IPS-18c (cell line): ENCODE data around the gene SPATA31E1.

Experiments
- H3K4me3 ChIP-seq: 2 replicates; pipeline ENCODE4 v1.7.0; 2013; ENCODE audit warnings: low read depth, mild to moderate bottlenecking, low read length, moderate library complexity; ENCODE audit not compliant: insufficient read depth
- H3K9me3 ChIP-seq: one replicate; pipeline ENCODE4 v1.6.1; 2013; ENCODE audit warnings: mild to moderate bottlenecking, low read length, moderate library complexity; ENCODE audit not compliant: control insufficient read depth, insufficient read depth

The SPATA31E1 gene

DNA sequence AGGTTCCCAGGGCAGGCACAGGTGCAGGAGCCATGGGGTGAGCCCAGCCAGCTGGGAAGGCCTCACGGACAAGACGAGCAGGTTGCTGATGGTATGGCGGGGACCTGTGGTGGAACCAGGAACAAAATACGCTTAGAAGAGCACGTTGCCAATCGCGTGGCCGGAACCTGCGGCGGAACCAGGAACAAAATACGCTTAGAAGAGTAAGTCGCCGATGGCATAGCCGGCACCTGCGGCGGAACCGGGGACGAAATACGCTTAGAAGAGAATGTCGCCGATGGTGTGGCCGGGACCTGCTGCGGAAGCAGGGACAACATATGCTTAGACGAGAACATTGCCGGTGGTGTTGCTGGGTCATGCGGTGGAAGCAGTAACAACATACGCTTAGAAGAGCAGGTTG lies 23.5 kb upstream of the SPATA31E1 start:
- peaks cover 2% of the 10 kb centered on the region for H3K9me3 ChIP-seq
- no peak overlapping the region for H3K4me3 ChIP-seq

- no peak overlapping the region for H3K4me3 ChIP-seq
- H3K9me3 ChIP-seq, result peaks cover 2% of the 10 kb centered on the region
These were observed 22.9 kb upstream of the SPATA31E1 start for GRCh38 chr9:87859786-87860185.

- Histone ChIP-seq H3K4me3 (no peak overlapping the region), H3K9me3 (peaks cover 2% of the 10 kb centered on the region)
These were observed 21.3 kb upstream of the SPATA31E1 start for GRCh38 chr9:87861332-87861731.

GRCh38 chr9:87862536-87863268 lies 20.0 kb upstream of the SPATA31E1 start:
- peaks cover 2% of the 10 kb centered on the region for H3K9me3 ChIP-seq
- H3K4me3 ChIP-seq, result no peak overlapping the region

GRCh38 chr9:87863882-87864465 lies 18.7 kb upstream of the SPATA31E1 start:
- H3K4me3 ChIP-seq, result no peak overlapping the region
- no peaks in the 10 kb centered on the region for H3K9me3 ChIP-seq

GRCh38 chr9:87864915-87865314 lies 17.8 kb upstream of the SPATA31E1 start:
- Histone ChIP-seq H3K9me3 (no peaks in the 10 kb centered on the region), H3K4me3 (no peak overlapping the region)

DNA sequence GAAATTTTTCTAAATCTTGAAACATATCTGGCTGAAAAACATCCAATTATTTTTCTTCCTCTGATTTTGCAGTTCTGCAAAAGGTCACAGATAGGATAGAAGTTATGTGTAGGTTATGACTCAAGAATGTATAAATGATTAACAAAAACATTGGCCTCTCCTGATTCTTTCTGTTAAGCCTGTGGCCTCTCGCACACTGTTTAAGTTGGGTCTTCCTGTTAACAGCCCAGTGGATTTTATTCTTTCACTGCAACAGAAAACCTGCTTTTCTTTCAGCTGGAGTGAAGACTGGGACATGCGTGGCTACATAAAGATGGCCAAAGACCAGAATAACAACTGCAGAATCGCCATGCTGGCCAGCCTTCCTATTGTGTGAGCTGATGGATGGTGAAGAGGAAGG lies 17.1 kb upstream of the SPATA31E1 start:
- no peaks in the 10 kb centered on the region for H3K9me3 ChIP-seq
- H3K4me3 ChIP-seq, result no peak overlapping the region

DNA sequence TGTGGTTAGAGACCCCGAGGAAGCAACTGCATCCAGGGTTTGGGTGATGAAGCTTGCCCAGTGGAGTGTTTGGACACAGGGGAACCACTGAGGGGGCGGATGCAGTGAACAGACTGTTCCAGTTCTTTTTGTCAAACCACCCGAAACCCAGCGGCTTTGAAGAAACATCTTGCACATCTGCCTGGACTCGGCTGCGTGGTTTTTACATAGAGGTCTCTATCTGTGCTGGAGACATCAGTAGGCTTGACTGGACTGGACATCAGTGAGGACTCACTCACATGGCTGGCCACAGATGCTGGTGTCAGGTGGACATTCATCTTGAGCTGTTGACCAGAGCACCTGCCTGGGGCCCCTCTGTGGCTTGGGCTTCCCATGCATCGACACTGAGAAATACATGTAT lies 15.3 kb upstream of the SPATA31E1 start:
- H3K9me3 ChIP-seq, result no peaks in the 10 kb centered on the region
- H3K4me3 ChIP-seq, result no peak overlapping the region; the same call in 1 of the 2 replicates

DNA sequence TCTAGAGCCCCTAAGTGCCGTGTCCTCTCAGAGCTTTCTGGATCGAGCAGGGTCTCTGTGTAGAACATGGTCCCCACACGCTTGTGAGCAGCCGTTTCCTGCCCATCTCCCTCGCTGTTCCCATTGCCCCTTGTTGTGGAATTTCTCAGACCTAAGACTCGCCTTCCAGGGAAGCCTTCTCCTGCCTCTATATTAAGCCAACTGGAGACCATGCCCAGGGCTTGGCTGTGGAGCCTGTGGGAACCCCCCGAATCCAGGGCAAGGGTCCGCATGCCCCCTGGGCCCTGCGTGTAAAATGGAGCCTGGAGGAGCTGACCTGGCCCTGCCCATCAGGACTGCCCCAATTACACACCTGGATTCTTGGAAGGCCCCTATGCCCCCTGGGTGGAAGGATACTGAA lies 14.5 kb upstream of the SPATA31E1 start:
- no peaks in the 10 kb centered on the region for H3K9me3 ChIP-seq
- H3K4me3 ChIP-seq, result no peak overlapping the region

DNA sequence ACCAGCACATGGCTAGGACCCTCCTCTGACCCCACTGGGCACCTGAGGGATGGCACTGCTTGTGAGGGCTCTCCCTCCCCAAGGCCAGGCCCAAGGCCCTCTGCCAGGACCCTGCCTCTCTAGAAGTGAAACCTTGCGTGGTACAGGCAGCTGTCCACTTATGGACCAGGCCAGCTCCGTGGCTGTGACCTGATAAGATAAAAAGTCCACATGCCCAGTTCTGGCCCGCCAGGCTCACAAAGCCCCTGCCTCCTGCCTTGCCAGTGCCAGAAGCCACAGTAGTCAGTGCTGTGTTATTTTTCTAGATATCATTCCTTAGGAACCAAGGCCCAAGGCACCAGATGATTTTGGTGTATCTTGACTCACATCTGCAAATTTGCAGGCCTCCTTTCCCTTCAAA lies 14.0 kb upstream of the SPATA31E1 start:
- H3K4me3 ChIP-seq, result no peak overlapping the region
- no peaks in the 10 kb centered on the region for H3K9me3 ChIP-seq

DNA sequence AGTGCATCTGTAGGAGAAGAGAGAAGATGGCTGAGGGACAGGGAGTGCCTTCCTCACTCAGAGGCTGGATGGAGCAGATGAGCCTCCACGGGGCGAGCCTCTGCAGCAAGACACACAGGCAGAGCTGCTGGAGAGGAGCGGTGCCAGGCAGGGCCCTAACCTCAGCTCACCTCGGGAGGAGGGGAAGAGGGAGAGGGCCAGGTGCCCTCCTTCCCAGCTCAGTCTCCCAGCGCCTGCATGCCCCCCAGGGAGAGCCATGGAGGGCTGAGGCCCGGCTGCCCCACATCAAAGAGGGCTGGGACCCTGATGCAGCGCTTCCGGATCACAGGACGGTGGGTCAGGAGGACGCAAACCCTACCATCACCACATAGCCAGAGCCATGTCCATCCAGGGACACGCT lies 13.6 kb upstream of the SPATA31E1 start:
- H3K4me3 ChIP-seq, result no peak overlapping the region

DNA sequence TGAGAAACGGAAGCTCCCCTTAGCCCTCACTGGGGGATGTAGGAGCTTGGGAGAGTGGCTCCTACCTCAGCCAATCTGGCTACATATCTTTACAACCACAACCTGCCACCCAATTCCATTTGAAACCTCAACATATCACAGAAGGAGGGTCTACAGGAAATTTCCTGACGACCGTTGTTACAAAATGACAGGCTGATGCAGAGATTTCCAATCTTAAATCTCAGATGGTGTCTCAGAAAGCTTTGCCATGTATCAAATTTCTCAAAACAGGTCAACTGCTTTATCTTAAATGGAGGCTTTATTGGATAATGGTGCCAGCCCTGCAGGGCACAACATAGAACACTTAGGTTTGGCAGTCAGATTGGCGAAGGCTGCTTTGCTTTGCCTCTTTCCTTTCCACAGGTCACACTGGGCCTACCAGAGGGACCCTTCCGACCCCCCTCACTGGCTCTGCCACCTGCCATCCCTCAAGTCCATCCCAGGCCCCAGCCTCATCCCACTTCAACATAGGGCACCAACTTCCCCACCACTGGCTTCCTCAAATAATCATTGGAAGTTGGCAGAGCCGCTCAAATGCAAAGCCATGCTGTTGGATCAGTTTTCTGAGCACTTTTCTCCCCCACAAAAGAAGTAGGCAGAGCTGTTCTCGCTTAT lies 11.1 kb upstream of the SPATA31E1 start:
- Histone ChIP-seq H3K9me3 (no peaks in the 10 kb centered on the region), H3K4me3 (no peak overlapping the region)

More for the DNA sequence above, 13.6 kb upstream of the SPATA31E1 start:
- no peaks in the 10 kb centered on the region for H3K9me3 ChIP-seq

- Histone ChIP-seq H3K4me3 (no peak overlapping the region), H3K9me3 (no peaks in the 10 kb centered on the region)
These were observed 10.5 kb upstream of the SPATA31E1 start for GRCh38 chr9:87872079-87872624.

GRCh38 chr9:87873607-87874303 lies 8.9 kb upstream of the SPATA31E1 start:
- H3K9me3 ChIP-seq, result no peaks in the 10 kb centered on the region

DNA sequence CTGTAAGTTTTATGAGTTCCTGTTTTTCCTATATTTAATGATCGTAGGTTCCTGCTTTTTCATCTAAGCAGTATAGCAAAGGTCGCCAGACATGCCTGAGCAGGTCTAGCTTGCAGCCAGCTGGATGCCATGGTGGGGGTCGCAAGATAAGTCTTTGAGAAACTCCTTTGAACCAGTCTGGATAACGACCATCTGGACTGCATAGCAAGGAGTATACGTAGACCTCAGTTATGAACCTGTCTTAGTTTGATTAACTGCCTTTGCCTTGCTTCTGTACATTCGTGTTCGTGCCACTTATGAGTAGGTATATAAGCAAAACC lies 8.4 kb upstream of the SPATA31E1 start:
- H3K9me3 ChIP-seq, result no peaks in the 10 kb centered on the region
- H3K4me3 ChIP-seq, result no peak overlapping the region

More at GRCh38 chr9:87873607-87874303, 8.9 kb upstream of the SPATA31E1 start:
- no peak overlapping the region for H3K4me3 ChIP-seq

DNA sequence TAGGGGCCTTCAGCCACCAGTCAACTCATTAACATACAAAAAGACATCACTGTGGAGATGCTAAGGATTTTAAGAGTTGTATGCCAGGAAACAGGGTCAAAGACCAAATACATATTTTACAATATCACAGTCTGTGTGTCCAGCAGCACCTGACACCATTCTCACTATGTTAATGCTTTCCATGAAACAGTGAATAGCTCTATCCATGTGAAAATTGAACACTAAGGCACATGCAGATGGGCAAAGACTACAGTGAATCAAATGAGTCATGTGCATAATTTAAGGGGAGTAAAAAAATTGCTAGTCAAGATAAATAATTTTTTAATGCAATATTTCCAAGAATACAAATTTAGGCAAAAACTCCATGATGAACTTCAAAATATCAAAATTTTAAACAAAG lies 7.6 kb upstream of the SPATA31E1 start:
- no peak overlapping the region for H3K4me3 ChIP-seq
- no peaks in the 10 kb centered on the region for H3K9me3 ChIP-seq

GRCh38 chr9:87875831-87876545 lies 6.7 kb upstream of the SPATA31E1 start:
- Histone ChIP-seq H3K4me3 (no peak overlapping the region), H3K9me3 (no peaks in the 10 kb centered on the region)
